GM18861 (cell line): Measurements from ENCODE around the gene ZNF254.
"Not testable (repeated sequence)": the region's sequence is repeated elsewhere in the genome, so short reads cannot be mapped to it uniquely, and the experiment has no call there.

Source experiments
- ATAC-seq: cut with Tn5 transposase; IDR thresholded peaks from one replicate; pipeline ENCODE4 v1.9.1; 2021; ENCODE audit not compliant: unreplicated experiment

ZNF254 gene

GRCh38 chr19:24071078-24071477, 15.9 kb upstream of the ZNF254 start:
- ATAC-seq: no peak

- ATAC-seq: no peak
These were observed 14.3 kb upstream of the ZNF254 start for GRCh38 chr19:24072720-24073119.

GRCh38 chr19:24073807-24074206, 13.2 kb upstream of the ZNF254 start:
- ATAC-seq: no peak

- no peak for ATAC-seq
These were observed 12.1 kb upstream of the ZNF254 start for GRCh38 chr19:24074720-24075454.

- not testable (repeated sequence) for ATAC-seq
These were observed 11.5 kb upstream of the ZNF254 start for GRCh38 chr19:24075530-24075929.

GRCh38 chr19:24078680-24079079, 8.3 kb upstream of the ZNF254 start:
- no peak for ATAC-seq

- ATAC-seq: no peak
These were observed 5.9 kb upstream of the ZNF254 start for GRCh38 chr19:24081056-24081455.

- no peak for ATAC-seq
These were observed 11.4 kb downstream of the ZNF254 start for GRCh38 chr19:24098359-24098758.

GRCh38 chr19:24099829-24100228, 12.8 kb downstream of the ZNF254 start:
- ATAC-seq: no peak

GRCh38 chr19:24100597-24100996, 13.6 kb downstream of the ZNF254 start:
- not testable (repeated sequence) for ATAC-seq

- ATAC-seq: no peak
These were observed 14.6 kb downstream of the ZNF254 start for GRCh38 chr19:24101459-24102115.

- ATAC-seq: no peak
These were observed 40.6 kb downstream of the ZNF254 start for GRCh38 chr19:24127601-24128000.

- ATAC-seq: no peak
These were observed 53.1 kb downstream of the ZNF254 start for GRCh38 chr19:24140099-24140498.

- ATAC-seq: no peak
These were observed 53.6 kb downstream of the ZNF254 start for GRCh38 chr19:24140591-24140990.

- no peak for ATAC-seq
These were observed 54.6 kb downstream of the ZNF254 start for GRCh38 chr19:24141612-24142011.

GRCh38 chr19:24142771-24143170, 55.8 kb downstream of the ZNF254 start:
- ATAC-seq: no peak

- ATAC-seq: no peak
These were observed 72.7 kb downstream of the ZNF254 start for GRCh38 chr19:24159707-24160106.

- no peak for ATAC-seq
These were observed 79.1 kb downstream of the ZNF254 start for GRCh38 chr19:24166055-24166454.

GRCh38 chr19:24173882-24174281, 86.9 kb downstream of the ZNF254 start:
- ATAC-seq: no peak

- ATAC-seq: no peak
These were observed 90.7 kb downstream of the ZNF254 start for GRCh38 chr19:24177686-24178085.

GRCh38 chr19:24178207-24178606, 91.2 kb downstream of the ZNF254 start:
- ATAC-seq: no peak
